Stimulated activated CD4-positive, alpha-beta T cell treated with anti-CD3 and anti-CD28 coated beads, Interleukin-4, amount 100 ng/mL, for 1 hour (primary cell): ENCODE data around the gene CORT.
"Not testable (repeated sequence)": the region's sequence is repeated elsewhere in the genome, so short reads cannot be mapped to it uniquely, and the experiment has no call there.

Experiments
- DNase-seq: peaks from one replicate; pipeline ENCODE4 v3.0.0-alpha.2; 2020

CORT gene

GRCh38 chr1:10440305-10440704 lies 9.5 kb upstream of the CORT start:
- no peak for DNase-seq

- no peak for DNase-seq
Observed at GRCh38 chr1:10440794-10441193, 9.0 kb upstream of the CORT start.

GRCh38 chr1:10444248-10444647 lies 5.6 kb upstream of the CORT start:
- DNase-seq: no peak

- no peak for DNase-seq
Observed at GRCh38 chr1:10444795-10445397, 4.9 kb upstream of the CORT start.

GRCh38 chr1:10446790-10447422 lies 2.9 kb upstream of the CORT start:
- no peak for DNase-seq

- no peak for DNase-seq
Observed at GRCh38 chr1:10450156-10450814, 454 bp downstream of the CORT start.

- no peak for DNase-seq
Observed at GRCh38 chr1:10450836-10451235, 1.0 kb downstream of the CORT start.

- no peak for DNase-seq
Observed at GRCh38 chr1:10451287-10451686, 1.5 kb downstream of the CORT start.

- no peak for DNase-seq
Observed at GRCh38 chr1:10456048-10456447, 6.2 kb downstream of the CORT start.

- DNase-seq: no peak
Observed at GRCh38 chr1:10456661-10457060, 6.8 kb downstream of the CORT start.

- not testable (repeated sequence) for DNase-seq
Observed at GRCh38 chr1:10457462-10457861, 7.6 kb downstream of the CORT start.

GRCh38 chr1:10457875-10458274 lies 8.0 kb downstream of the CORT start:
- no peak for DNase-seq

- no peak for DNase-seq
Observed at GRCh38 chr1:10459184-10459583, 9.4 kb downstream of the CORT start.

GRCh38 chr1:10467078-10467477 lies 17.2 kb downstream of the CORT start:
- DNase-seq: no peak

- no peak for DNase-seq
Observed at GRCh38 chr1:10470043-10470442, 20.2 kb downstream of the CORT start.

GRCh38 chr1:10471411-10472219 lies 21.8 kb downstream of the CORT start:
- DNase-seq: no peak

GRCh38 chr1:10472220-10473144 lies 22.7 kb downstream of the CORT start, which contains the start of gene DFFA:
TSS of gene DFFA (minus strand) at chr1:10472529. CDS start at chr1:10472458, 71 bp downstream.
- peak; percentile 89 for DNase-seq

GRCh38 chr1:10473145-10473765 lies 23.4 kb downstream of the CORT start:
- DNase-seq: no peak

- not testable (repeated sequence) for DNase-seq
Observed at GRCh38 chr1:10474309-10474612, 24.4 kb downstream of the CORT start.

GRCh38 chr1:10474613-10475507 lies 25.0 kb downstream of the CORT start, which contains the start of gene PEX14:
TSS of gene PEX14 (plus strand) at chr1:10474950. CDS start at chr1:10474967, 17 bp downstream.
- peak; percentile 86 for DNase-seq

- DNase-seq: no peak
Observed at GRCh38 chr1:10475510-10475909, 25.7 kb downstream of the CORT start.
